K562 (cell line): ENCODE data around the gene TNNT1. TPM values are rescaled to one million over a fixed set of nuclear protein-coding genes. Genes with fewer than 3 reads are reported as not detected.

Experiments
- LCOR ChIP-seq: sonication (generic); formaldehyde crosslinking; IDR thresholded peaks from 2 replicates; pipeline ENCODE4 v1.8.0; 2022; ENCODE audit warnings: mild to moderate bottlenecking, missing genetic modification reagents
- MTA1 ChIP-seq: fragments of 450-650 bp; IDR thresholded peaks from 2 replicates; pipeline ENCODE4 v1.6.1; 2017; ENCODE audit warnings: borderline replicate concordance
- RREB1 ChIP-seq: fragments of 250-450 bp; sonication (Bioruptor Pico); IDR thresholded peaks from 2 replicates; pipeline ENCODE4 v1.4.0; 2020
- SMAD1 ChIP-seq: fragments of 150-350 bp; IDR thresholded peaks from 2 replicates; pipeline ENCODE4 v1.6.1; 2014; ENCODE audit warnings: low read length, low read depth; ENCODE audit not compliant: partially characterized antibody
- TAF7 ChIP-seq: fragments of 450-650 bp; IDR thresholded peaks from 2 replicates; pipeline ENCODE4 v1.6.1; 2016; ENCODE audit warnings: missing genetic modification characterization, missing compliant biosample characterization
- UBTF ChIP-seq, 2 experiments: IDR thresholded peaks; 2 replicates each; pipeline ENCODE4 v1.6.1; 2012; ENCODE audit warnings: improper control_type of control experiment in 2 of 2, low read depth in 2 of 2, low read length in 2 of 2, borderline replicate concordance in 1 of 2
- ZBTB2 ChIP-seq: fragments of 450-650 bp; IDR thresholded peaks from 2 replicates; pipeline ENCODE4 v1.6.1; 2016; ENCODE audit warnings: antibody characterized with exemption
- ZNF263 ChIP-seq: sonication (generic); formaldehyde crosslinking; IDR thresholded peaks from 2 replicates; pipeline ENCODE4 v1.8.0; 2022; ENCODE audit warnings: mild to moderate bottlenecking, missing genetic modification reagents, borderline replicate concordance
- ZNF445 ChIP-seq: fragments of 250-450 bp; sonication (Bioruptor Pico); IDR thresholded peaks from 2 replicates; pipeline ENCODE4 v1.4.0; 2020; ENCODE audit warnings: low read depth, mild to moderate bottlenecking, moderate library complexity
- ZNF707 ChIP-seq: fragments of 250-450 bp; sonication (Bioruptor Pico); conservative IDR thresholded peaks from 2 replicates; pipeline ENCODE4 v1.8.0; 2022; ENCODE audit warnings: inconsistent platforms, mild to moderate bottlenecking, moderate library complexity
- polyA plus RNA-seq, 8 experiments: library from polyadenylated mRNA; depleted of rRNA in 4 of 8; stranded (reverse) in 5 of 8; unstranded in 3 of 8; fragments of >200 nt; fragmentation: Nextera tagmentation in 2 of 8; fragmentation: Illumina TruSeq in 1 of 8; extraction: Ambion mirVana in 2 of 8; extraction: Trizol in 1 of 8; gene quantifications; 2 replicates each; pipeline versions ENCODE4 v1.2.1 to v1.2.3, GENCODE V29; 2011 to 2014; ENCODE audit warnings: inconsistent platforms in 1 of 8, missing spikeins in 1 of 8
- total RNA-seq, 7 experiments: library from RNA; depleted of rRNA in 6 of 7; stranded (reverse); fragments of >200 nt in 6 of 7; fragmentation: Illumina TruSeq in 2 of 7; extraction: Trizol in 2 of 7; gene quantifications; 2 replicates each; pipeline versions ENCODE4 v1.2.1 to v1.2.3, GENCODE V29; 2011 to 2021; ENCODE audit warnings: low replicate concordance in 1 of 7
- TF ChIP-seq, protein P1 (sequence below), 2 experiments: fragments of 150-350 bp in 1 of 2; IDR thresholded peaks; 2 replicates each; pipeline ENCODE4 v1.6.1; 2012 to 2016; ENCODE audit warnings: low read depth in 2 of 2, low read length in 2 of 2, mild to moderate bottlenecking in 1 of 2, moderate library complexity in 1 of 2

Gene TNNT1
- total and polyA plus RNA-seq, 9 of the 15 experiments (the other 6 are each of a cell fraction or from before 2014, with no cell fraction given): 31.8 to 390 (median 227) TPM

DNA sequence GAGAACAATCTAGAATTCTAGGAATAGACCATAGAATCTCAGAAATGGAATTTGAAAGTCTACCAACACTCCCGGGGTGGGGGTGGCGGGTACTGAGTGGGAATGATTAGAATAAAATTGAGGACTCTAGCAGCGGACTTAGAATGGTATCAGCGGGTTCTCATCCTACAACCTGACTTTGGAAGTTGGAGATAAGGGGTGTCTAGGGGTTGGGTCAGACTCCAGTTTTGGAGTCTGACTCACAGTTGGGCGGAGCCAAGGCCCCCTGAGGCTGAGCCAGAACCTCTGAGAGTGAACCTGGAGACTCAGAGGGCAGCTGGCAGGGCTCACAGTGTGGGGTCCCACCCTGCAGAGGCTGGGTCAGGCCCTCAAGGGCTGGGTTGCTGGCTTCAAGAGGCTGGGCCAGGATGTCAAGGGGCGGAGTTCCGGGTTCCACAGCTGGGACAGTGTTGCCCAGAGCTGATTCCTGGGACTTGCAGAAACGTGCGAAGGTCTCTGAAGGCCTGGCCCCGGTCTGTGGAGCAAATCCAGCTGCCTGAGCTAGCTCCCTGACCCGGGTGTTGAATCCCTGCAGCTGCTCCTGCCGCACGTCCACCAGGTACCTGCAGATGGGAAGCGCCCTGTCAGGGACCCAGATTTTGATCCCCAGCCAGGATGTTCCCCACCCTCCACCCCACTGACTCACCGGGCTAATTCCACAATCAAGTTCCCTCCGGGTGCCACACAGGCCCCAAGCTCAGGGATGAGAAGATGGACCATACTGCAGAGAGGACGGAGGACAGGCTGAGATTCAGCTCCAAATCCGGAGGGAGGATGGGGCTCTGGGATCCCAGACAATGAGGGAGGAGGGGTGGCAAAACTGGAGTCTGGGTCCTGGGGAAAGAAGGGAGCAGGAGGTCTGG lies 10.1 kb upstream of the TNNT1 start (continued):
- no peak for TF ChIP-seq RREB1
- peak; percentile 78; the same call in 1 of the 2 replicates for TF ChIP-seq ZNF263 (CRISPR knock-in tag)
- TF ChIP-seq ZNF445 (CRISPR knock-in tag): no peak
- TF ChIP-seq ZNF707 (CRISPR knock-in tag): no peak
- TF ChIP-seq, protein P1, sequence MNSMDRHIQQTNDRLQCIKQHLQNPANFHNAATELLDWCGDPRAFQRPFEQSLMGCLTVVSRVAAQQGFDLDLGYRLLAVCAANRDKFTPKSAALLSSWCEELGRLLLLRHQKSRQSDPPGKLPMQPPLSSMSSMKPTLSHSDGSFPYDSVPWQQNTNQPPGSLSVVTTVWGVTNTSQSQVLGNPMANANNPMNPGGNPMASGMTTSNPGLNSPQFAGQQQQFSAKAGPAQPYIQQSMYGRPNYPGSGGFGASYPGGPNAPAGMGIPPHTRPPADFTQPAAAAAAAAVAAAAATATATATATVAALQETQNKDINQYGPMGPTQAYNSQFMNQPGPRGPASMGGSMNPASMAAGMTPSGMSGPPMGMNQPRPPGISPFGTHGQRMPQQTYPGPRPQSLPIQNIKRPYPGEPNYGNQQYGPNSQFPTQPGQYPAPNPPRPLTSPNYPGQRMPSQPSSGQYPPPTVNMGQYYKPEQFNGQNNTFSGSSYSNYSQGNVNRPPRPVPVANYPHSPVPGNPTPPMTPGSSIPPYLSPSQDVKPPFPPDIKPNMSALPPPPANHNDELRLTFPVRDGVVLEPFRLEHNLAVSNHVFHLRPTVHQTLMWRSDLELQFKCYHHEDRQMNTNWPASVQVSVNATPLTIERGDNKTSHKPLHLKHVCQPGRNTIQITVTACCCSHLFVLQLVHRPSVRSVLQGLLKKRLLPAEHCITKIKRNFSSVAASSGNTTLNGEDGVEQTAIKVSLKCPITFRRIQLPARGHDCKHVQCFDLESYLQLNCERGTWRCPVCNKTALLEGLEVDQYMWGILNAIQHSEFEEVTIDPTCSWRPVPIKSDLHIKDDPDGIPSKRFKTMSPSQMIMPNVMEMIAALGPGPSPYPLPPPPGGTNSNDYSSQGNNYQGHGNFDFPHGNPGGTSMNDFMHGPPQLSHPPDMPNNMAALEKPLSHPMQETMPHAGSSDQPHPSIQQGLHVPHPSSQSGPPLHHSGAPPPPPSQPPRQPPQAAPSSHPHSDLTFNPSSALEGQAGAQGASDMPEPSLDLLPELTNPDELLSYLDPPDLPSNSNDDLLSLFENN (IDR thresholded peaks at IDR 0.05; ENCODE audit: low read depth in 2 of 2, low read length in 2 of 2): peak in 1 of 2 experiments; percentile 9; a peak in 1 of 4 replicates
- TF ChIP-seq SMAD1: no peak
- TF ChIP-seq UBTF (IDR thresholded peaks at IDR 0.05; ENCODE audit: borderline replicate concordance in 1 of 2, low read depth in 2 of 2, low read length in 2 of 2): no peak
- TF ChIP-seq MTA1: peak; percentile 52
- TF ChIP-seq TAF7 (tag): no peak
- TF ChIP-seq LCOR (CRISPR knock-in tag): peak; percentile 72; the same call in 1 of the 2 replicates
- peak; percentile 70; the same call in 1 of the 2 replicates for TF ChIP-seq ZBTB2
